Measurements from ENCODE around the gene CFAP92. TPM values are rescaled to one million over a fixed set of nuclear protein-coding genes. Genes with fewer than 3 reads are reported as not detected.

CFAP92 gene
- total RNA-seq, 1 experiment from 2014 or later: 0.92 TPM

DNA sequence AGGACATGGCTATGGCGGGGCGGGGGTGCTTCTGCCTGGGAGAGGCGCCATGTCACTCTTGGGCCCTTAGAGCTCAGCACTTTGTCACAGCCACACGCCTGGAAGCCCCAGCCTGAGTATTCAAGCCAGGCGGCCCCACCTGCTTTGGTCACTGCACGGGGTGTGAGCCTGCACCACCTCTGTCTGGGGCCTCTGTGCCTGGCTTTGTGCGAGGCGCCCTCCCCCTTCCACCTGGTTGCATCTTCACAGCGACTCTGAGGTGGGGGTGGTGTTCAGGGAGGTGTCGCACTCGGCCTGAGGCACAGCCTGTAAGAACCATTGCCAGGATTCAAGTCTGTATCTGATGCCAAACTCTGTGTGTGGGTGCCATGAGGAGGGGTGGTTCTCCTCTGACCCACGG, 90.4 kb downstream of the CFAP92 start:
- H4K20me1 ChIP-seq (ENCODE audit: control insufficient read depth, insufficient read depth, insufficient read length): no peaks in the 10 kb centered on the region

More for the DNA sequence above, 90.4 kb downstream of the CFAP92 start:
- H2BK12ac ChIP-seq (ENCODE audit: insufficient read length, low read depth, low read length): no peak overlapping the region
- no peaks in the 10 kb centered on the region for H3K23me2 ChIP-seq (ENCODE audit: insufficient read length, low read depth, low read length, poor library complexity, severe bottlenecking)
- no peaks in the 10 kb centered on the region for H3K4me1 ChIP-seq (ENCODE audit: insufficient read depth, low read length)
- Mint-ChIP-seq H3K36me3 (ENCODE audit: insufficient read depth in 1 of 3, low read depth in 3 of 3) (peaks cover 40 to 84% (median 76%) of the 10 kb centered on the region in 3 experiments), H3K4me1 (no peaks in the 10 kb centered on the region), H3K27ac (no peak overlapping the region), H3K4me3 (no peak overlapping the region), H3K27me3 (ENCODE audit: low read depth) (no peaks in the 10 kb centered on the region), H3K9me3 (no peaks in the 10 kb centered on the region; a peak in 2 of 5 replicates)
- no peak overlapping the region for H4K5ac ChIP-seq (ENCODE audit: insufficient read length, low read depth, low read length)
- no peaks in the 10 kb centered on the region for H3K79me2 ChIP-seq (ENCODE audit: insufficient read depth, low read length)
- no peak overlapping the region for H3K23ac ChIP-seq (ENCODE audit: insufficient read length, low read depth, low read length)
- H3T11ph ChIP-seq (ENCODE audit: low read length): no peak overlapping the region
- H3K18ac ChIP-seq (ENCODE audit: insufficient read length, low read depth, low read length): no peak overlapping the region
- H2AFZ ChIP-seq (ENCODE audit: low read length): no peak overlapping the region
- no peak overlapping the region for H2BK120ac ChIP-seq (ENCODE audit: low read depth, low read length, poor library complexity, severe bottlenecking)
- no peaks in the 10 kb centered on the region for H3K9me3 ChIP-seq (ENCODE audit: control insufficient read depth, low read depth, low read length)
- TF ChIP-seq CTCF (conservative IDR thresholded peaks at IDR 0.05): no peak
- no peak overlapping the region for H3K14ac ChIP-seq (ENCODE audit: insufficient read depth, low read length)
- no peak overlapping the region for H3K4ac ChIP-seq (ENCODE audit: low read depth, low read length)
- H4K91ac ChIP-seq (ENCODE audit: insufficient read length, low read depth, low read length): no peak overlapping the region
- H3K79me1 ChIP-seq (ENCODE audit: insufficient read depth, low read depth, low read length, poor library complexity, severe bottlenecking): no peaks in the 10 kb centered on the region
- no peak overlapping the region for H3K56ac ChIP-seq (ENCODE audit: insufficient read length, low read depth, low read length)
- H3K27me3 ChIP-seq (ENCODE audit: insufficient read depth, low read length): no peaks in the 10 kb centered on the region
- H2AK5ac ChIP-seq (ENCODE audit: insufficient read length, low read length): no peak overlapping the region
- H2BK5ac ChIP-seq (ENCODE audit: insufficient read length, low read length): no peak overlapping the region
- DNase-seq: no peak
- no peak overlapping the region for H2BK20ac ChIP-seq (ENCODE audit: low read depth, low read length, poor library complexity, severe bottlenecking)
- H2BK15ac ChIP-seq (ENCODE audit: low read depth, low read length): no peak overlapping the region
- H4K8ac ChIP-seq (replicated peaks; ENCODE audit: insufficient read length, low read depth, low read length): no peak overlapping the region
- no peak overlapping the region for H3K27ac ChIP-seq (ENCODE audit: insufficient read length, low read depth, low read length)
- H3K4me2 ChIP-seq (ENCODE audit: insufficient read depth, insufficient read length, low read length): no peak overlapping the region
- H3K9ac ChIP-seq (ENCODE audit: extremely low read depth, insufficient read length, low read length): no peak overlapping the region
- WGBS (ENCODE audit: extremely low coverage, insufficient read length, low lambda C conversion rate): no CpG with 5 or more reads among the region's 12 CpGs
